K562 (cell line): Measurements from ENCODE around the gene BORCS5. TPM values are rescaled to one million over a fixed set of nuclear protein-coding genes. Genes with fewer than 3 reads are reported as not detected.

ENCODE experiments used
- ATAC-seq: fragments of 200-7000 bp; cut with Tn5 transposase; 3 replicates; pipeline ENCODE4 v1.9.1; 2020; ENCODE audit warnings: moderate library complexity
- BruUV-seq: library from RNA; stranded (reverse); fragments of 400-500 nt; replicated peaks from 2 replicates; lab custom pipeline; 2021; lab: Mats Ljungman, UMichigan
- CTCF ChIA-PET: fragments of 300-600 bp; formaldehyde crosslinking; extraction: SDS; loops from one replicate; lab custom pipeline; 2021; ENCODE audit warnings: low intra/inter-chr PET ratio; lab: Yijun Ruan, JAX
- POLR2A ChIA-PET: fragments of 300-600, 350-650 bp; sonication (Branson Sonifier 250); formaldehyde crosslinking; extraction: SDS; loops from one replicate; lab custom pipeline; 2021; ENCODE audit warnings: antibody characterized with exemption, inconsistent platforms; lab: Yijun Ruan, JAX
- DNase-seq, 4 experiments: peaks; one replicate each; pipeline versions ENCODE4 v3.0.0 to v3.0.0-alpha.2; 2011 to 2018; ENCODE audit warnings: low spot score in 3 of 4, mixed read lengths in 3 of 4; ENCODE audit errors: extremely low read depth in 1 of 4
- FAIRE-seq: peaks from 2 replicates; lab custom pipeline; 2011; peaks lifted over from hg19 to GRCh38; lab: Jason Lieb, UNC
- H2AFZ ChIP-seq: 2 replicates; pipeline ENCODE4 v1.6.0; 2011; ENCODE audit warnings: low read depth, low read length, control low read depth, inconsistent platforms
- H3K27ac ChIP-seq: fragments of 200-600 bp; 3 replicates; pipeline ENCODE4 v1.8.0; 2011; ENCODE audit warnings: low read depth, mild to moderate bottlenecking, control low read depth, inconsistent platforms, low read length, moderate library complexity, mixed read lengths; ENCODE audit errors: extremely low read depth
- H3K27me3 ChIP-seq, 2 experiments: fragments of 300-600 bp in 1 of 2; 2 replicates in 1 of 2; 3 replicates in 1 of 2; pipeline versions ENCODE4 v1.6.0 to v1.8.0; 2011; ENCODE audit warnings: inconsistent platforms in 2 of 2, low read length in 2 of 2, mild to moderate bottlenecking in 1 of 2, mixed read lengths in 1 of 2, moderate library complexity in 1 of 2; ENCODE audit not compliant: control insufficient read depth in 2 of 2, insufficient read depth in 2 of 2
- H3K36me3 ChIP-seq: fragments of 300-600 bp; 3 replicates; pipeline ENCODE4 v1.8.0; 2011; ENCODE audit warnings: mild to moderate bottlenecking, low read length, inconsistent platforms; ENCODE audit not compliant: control insufficient read depth, insufficient read depth
- H3K4me1 ChIP-seq, 2 experiments: fragments of 200-600 bp in 1 of 2; replicated peaks in 1 of 2; 2 replicates in 1 of 2; 3 replicates in 1 of 2; pipeline versions ENCODE4 v1.5.1 to v1.8.0; 2011; ENCODE audit warnings: inconsistent platforms in 2 of 2, low read length in 2 of 2, mild to moderate bottlenecking in 1 of 2, mixed read lengths in 1 of 2, moderate library complexity in 1 of 2; ENCODE audit not compliant: control insufficient read depth in 2 of 2, insufficient read depth in 2 of 2
- H3K4me2 ChIP-seq: 2 replicates; pipeline ENCODE4 v1.6.1; 2011; ENCODE audit warnings: low read length, control low read depth, inconsistent platforms, mixed read lengths; ENCODE audit not compliant: insufficient read depth
- H3K4me3 ChIP-seq: fragments of 200-600 bp; sonication (generic), shearing (Covaris generic); 2 replicates; pipeline ENCODE4 v1.5.1; 2016; ENCODE audit warnings: control low read depth, inconsistent platforms
- H3K79me2 ChIP-seq: fragments of 200-600 bp; 3 replicates; pipeline ENCODE4 v1.8.0; 2011; ENCODE audit warnings: low read length, inconsistent platforms; ENCODE audit not compliant: control insufficient read depth, insufficient read depth
- H3K9ac ChIP-seq, 2 experiments: 2 replicates each; pipeline versions ENCODE4 v1.6.0 to v1.6.1; 2011; ENCODE audit warnings: low read depth in 2 of 2, low read length in 2 of 2, control low read depth in 1 of 2, inconsistent platforms in 1 of 2, mild to moderate bottlenecking in 1 of 2, mixed read lengths in 1 of 2; ENCODE audit not compliant: insufficient read depth in 1 of 2
- H3K9me1 ChIP-seq: one replicate; pipeline ENCODE4 v1.6.0; 2011; ENCODE audit warnings: inconsistent platforms, mild to moderate bottlenecking, low read length, moderate library complexity; ENCODE audit not compliant: control insufficient read depth, insufficient read depth
- H3K9me3 ChIP-seq: replicated peaks from 2 replicates; pipeline ENCODE4 v1.5.1; 2011; ENCODE audit warnings: low read depth, low read length, inconsistent platforms; ENCODE audit not compliant: control insufficient read depth, insufficient read depth
- H4K20me1 ChIP-seq: replicated peaks from 2 replicates; pipeline ENCODE4 v1.6.1; 2011; ENCODE audit warnings: low read length, inconsistent platforms, mixed read lengths; ENCODE audit not compliant: control insufficient read depth, insufficient read depth
- E2F1 ChIP-seq: sonication (generic); formaldehyde crosslinking; IDR thresholded peaks from 2 replicates; pipeline ENCODE4 v1.8.1; 2023; ENCODE audit warnings: mild to moderate bottlenecking, missing genetic modification reagents, moderate library complexity
- ETV6 ChIP-seq, 3 experiments: fragments of 150-350 bp in 1 of 3; sonication (generic) in 1 of 3; formaldehyde crosslinking in 1 of 3; IDR thresholded peaks; 2 replicates each; pipeline versions ENCODE4 v1.6.1 to v1.8.0; 2014 to 2022; ENCODE audit warnings: borderline replicate concordance in 2 of 3, low read depth in 2 of 3, antibody characterized with exemption in 1 of 3, low read length in 1 of 3, mild to moderate bottlenecking in 1 of 3, missing genetic modification reagents in 1 of 3
- MAFK ChIP-seq: IDR thresholded peaks from 2 replicates; pipeline ENCODE4 v1.6.1; 2011; ENCODE audit warnings: low read length, improper control_type of control experiment
- PCBP1 ChIP-seq: fragments of 200-400 bp; formaldehyde crosslinking; IDR thresholded peaks from 2 replicates; pipeline ENCODE4 v1.6.1; 2018; ENCODE audit warnings: mild to moderate bottlenecking, low read depth, low read length; ENCODE audit not compliant: poor library complexity, severe bottlenecking
- POU5F1 ChIP-seq: fragments of 150-350 bp; IDR thresholded peaks from 2 replicates; pipeline ENCODE4 v1.6.1; 2014; ENCODE audit warnings: borderline replicate concordance, low read length, low read depth, mild to moderate bottlenecking; ENCODE audit not compliant: partially characterized antibody
- RBM39 ChIP-seq: fragments of 200-400 bp; formaldehyde crosslinking; optimal IDR thresholded peaks from 2 replicates; pipeline ENCODE3; 2018; ENCODE audit warnings: low read depth, low read length
- TAF1 ChIP-seq: IDR thresholded peaks from 2 replicates; pipeline ENCODE4 v1.6.1; 2011; ENCODE audit warnings: mild to moderate bottlenecking, low read length, moderate library complexity; ENCODE audit not compliant: insufficient read depth, control insufficient read depth, severe bottlenecking; ENCODE audit errors: extremely low read depth
- TSC22D4 ChIP-seq: fragments of 450-650 bp; IDR thresholded peaks from 2 replicates; pipeline ENCODE4 v1.6.1; 2016; ENCODE audit warnings: missing genetic modification characterization, missing biosample characterization, control low read depth
- ZBTB17 ChIP-seq: fragments of 450-650 bp; formaldehyde crosslinking; IDR thresholded peaks from 2 replicates; pipeline ENCODE4 v1.4.0; 2020; ENCODE audit warnings: mild to moderate bottlenecking
- ZNF431 ChIP-seq: sonication (generic); formaldehyde crosslinking; IDR thresholded peaks from 2 replicates; pipeline ENCODE4 v1.8.0; 2022; ENCODE audit warnings: mild to moderate bottlenecking, missing genetic modification reagents
- ZNF518B ChIP-seq: fragments of 250-450 bp; sonication (Bioruptor Pico); IDR thresholded peaks from 2 replicates; pipeline ENCODE4 v1.5.0; 2021; ENCODE audit warnings: mild to moderate bottlenecking, moderate library complexity
- WGBS: fragments of 100-300 bp; shearing (Covaris generic); methylation state at CpG from one replicate; pipeline ENCODE4 v1.1.6; 2016; ENCODE audit warnings: low coverage, mixed read lengths; ENCODE audit not compliant: insufficient coverage; ENCODE audit errors: missing lambda C conversion rate; 5-methylcytosine and 5-hydroxymethylcytosine counted together
- in situ Hi-C: fragments of 300-500 bp; cut with MboI; formaldehyde crosslinking; loops from 4 replicates; pipeline ENCODE4 v1.15.0; 2018; ENCODE audit warnings: inconsistent platforms, mixed read lengths
- intact Hi-C: fragments of 100-400 bp; cut with micrococcal nuclease; formaldehyde crosslinking; loops from 2 replicates; pipeline ENCODE4 v1.14.2; 2022
- polyA plus RNA-seq, 8 experiments: library from polyadenylated mRNA; depleted of rRNA in 4 of 8; stranded (reverse) in 5 of 8; unstranded in 3 of 8; fragments of >200 nt; fragmentation: Nextera tagmentation in 2 of 8; fragmentation: Illumina TruSeq in 1 of 8; extraction: Ambion mirVana in 2 of 8; extraction: Trizol in 1 of 8; gene quantifications; 2 replicates each; pipeline versions ENCODE4 v1.2.1 to v1.2.3, GENCODE V29; 2011 to 2014; ENCODE audit warnings: inconsistent platforms in 1 of 8, missing spikeins in 1 of 8
- total RNA-seq, 7 experiments: library from RNA; depleted of rRNA in 6 of 7; stranded (reverse); fragments of >200 nt in 6 of 7; fragmentation: Illumina TruSeq in 2 of 7; extraction: Trizol in 2 of 7; gene quantifications; 2 replicates each; pipeline versions ENCODE4 v1.2.1 to v1.2.3, GENCODE V29; 2011 to 2021; ENCODE audit warnings: low replicate concordance in 1 of 7

BORCS5 gene
- total and polyA plus RNA-seq, 9 of the 15 experiments (the other 6 are each of a cell fraction or from before 2014, with no cell fraction given), result 0.31 to 12.4 (median 6.6) TPM

- ChIA-PET POLR2A (no interaction called here), CTCF (interaction anchor here (0.7 kb wide), 1 partner anchor 201 kb away, joined by 5 read pairs; no protein-coding TSS in a partner anchor)
- Histone ChIP-seq H3K4me2 (no peak overlapping the region), H3K9ac (no peak overlapping the region), H2AFZ (no peak overlapping the region), H3K27me3 (no peaks in the 10 kb centered on the region), H3K36me3 (no peaks in the 10 kb centered on the region), H3K9me1 (no peaks in the 10 kb centered on the region), H3K4me3 (no peak overlapping the region), H3K27ac (no peak overlapping the region), H4K20me1 (peaks cover 4% of the 10 kb centered on the region), H3K9me3 (no peaks in the 10 kb centered on the region), H3K4me1 (peaks cover 3 to 18% of the 10 kb centered on the region in 2 experiments; a peak in 3 of 5 replicates), H3K79me2 (peaks cover 16% of the 10 kb centered on the region)
- no TSS peak for BruUV-seq
- in situ Hi-C loops (no loop called here), intact Hi-C loops (no loop called here)
- 92% methylated on average over 4 of the region's 5 CpGs for WGBS
- no peak for DNase-seq
- ATAC-seq, result no peak
- no peak for FAIRE-seq
- no peak for TF ChIP-seq ZNF431
- TF ChIP-seq E2F1, result no peak
- no peak for TF ChIP-seq PCBP1
- TF ChIP-seq ZNF518B (CRISPR knock-in tag), result no peak
- TF ChIP-seq MAFK, result no peak
- TF ChIP-seq ETV6 (IDR thresholded peaks at IDR 0.05; ENCODE audit: borderline replicate concordance in 1 of 2, low read depth in 2 of 2, low read length in 1 of 2), result no peak
- TF ChIP-seq ETV6 (CRISPR knock-in tag; IDR thresholded peaks at IDR 0.05; ENCODE audit: borderline replicate concordance), result no peak
- no peak for TF ChIP-seq TAF1
- no peak for TF ChIP-seq TSC22D4 (tag)
- no peak for TF ChIP-seq RBM39
- no peak for TF ChIP-seq ZBTB17 (CRISPR knock-in tag)
- no peak for TF ChIP-seq POU5F1
Observed at GRCh38 chr12:12502815-12503151, 145.9 kb downstream of the BORCS5 start.
